T-helper 1 cell treated with Interleukin-12 subunit alpha and Interleukin-12 subunit beta and Interleukin-4 antibody, amounts not matched to agents 30 ng/mL and 1 ng/mL, for 36 hours (primary cell): ENCODE results near the gene REV3L. TPM values are rescaled to one million over a fixed set of nuclear protein-coding genes. Genes with fewer than 3 reads are reported as not detected.

ENCODE experiments used
- intact Hi-C: fragments of 100-400 bp; cut with micrococcal nuclease; formaldehyde crosslinking; loops from one replicate; pipeline ENCODE4 v1.15.1; 2024
- total RNA-seq: library from RNA; stranded (reverse); gene quantifications from 2 replicates; pipeline ENCODE4 v1.2.3, GENCODE V29; 2022

REV3L gene
- total RNA-seq, 1 donor from 2014 or later = 16.7 TPM

DNA sequence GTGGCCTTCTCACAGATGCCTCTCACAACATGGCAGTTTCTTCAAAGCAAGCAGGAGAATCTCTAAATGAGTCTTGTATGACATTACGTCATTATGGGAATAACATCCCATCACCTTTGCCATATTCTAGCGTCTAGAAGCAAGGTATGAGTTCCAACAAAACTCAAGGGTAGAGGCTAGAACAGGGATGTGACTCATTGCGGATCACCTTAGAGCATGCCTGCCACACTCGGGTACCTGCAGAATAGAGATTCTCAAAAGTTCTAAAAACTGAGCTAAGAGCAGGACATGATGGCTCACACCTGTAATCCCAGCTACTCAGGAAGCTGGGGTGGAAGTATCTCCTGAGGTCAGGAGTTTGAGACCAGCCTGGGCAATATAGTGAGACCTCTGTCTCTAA is 212.9 kb downstream of the REV3L start:
- intact Hi-C loops = no loop called here

DNA sequence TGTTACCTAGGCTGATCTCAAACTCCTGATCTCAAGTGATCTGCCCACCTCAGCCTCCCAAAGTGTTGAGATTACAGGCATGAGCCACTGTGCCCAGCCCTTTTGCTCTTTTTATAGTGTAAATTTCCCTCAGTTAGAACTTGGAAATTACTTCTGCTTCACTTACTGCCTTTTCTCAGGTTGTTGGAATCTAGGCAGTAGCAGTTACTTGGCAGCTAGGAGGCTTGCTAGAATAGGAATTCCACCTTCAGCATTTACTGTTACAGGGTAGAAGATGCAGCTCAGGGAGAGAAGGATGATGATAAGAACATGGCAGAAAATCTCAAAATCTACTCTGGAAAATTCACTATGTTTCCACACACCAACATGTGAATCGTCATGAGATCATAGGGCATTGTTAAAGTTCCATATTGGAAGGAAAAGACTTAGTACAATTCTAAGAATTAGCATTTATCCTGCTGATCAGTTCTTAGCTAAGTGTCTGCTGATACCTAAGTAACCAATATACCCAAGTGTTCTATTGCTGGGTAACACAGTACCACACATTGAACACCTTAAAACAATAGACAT is 213.5 kb downstream of the REV3L start:
- intact Hi-C loops = no loop called here

DNA sequence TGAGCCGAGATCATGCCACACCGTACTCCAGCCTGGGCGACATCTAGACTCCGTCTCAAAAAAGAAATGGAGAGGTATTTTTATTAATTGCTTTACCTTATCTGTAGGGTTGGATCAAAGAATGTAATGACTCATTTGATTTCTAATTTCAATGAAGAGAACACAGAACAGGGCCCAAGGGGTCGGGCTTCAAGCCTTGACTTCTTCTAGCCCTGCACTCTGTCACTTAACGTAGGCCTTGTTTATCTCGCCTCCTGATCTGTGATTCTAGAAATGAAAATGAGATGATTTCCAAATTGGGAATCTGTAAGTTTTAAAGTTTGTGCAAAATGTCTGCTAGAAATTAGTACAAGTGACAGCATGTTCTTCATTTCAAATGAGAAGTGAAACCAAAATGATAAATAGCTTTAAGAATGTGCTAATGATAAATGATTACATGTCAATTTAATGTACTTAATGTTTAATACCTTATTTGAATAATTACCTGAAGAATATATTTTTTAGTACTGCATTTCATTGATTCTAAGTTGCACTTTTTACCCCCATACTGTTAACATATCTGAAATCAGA is 215.2 kb downstream of the REV3L start:
- intact Hi-C loops = no loop called here

DNA sequence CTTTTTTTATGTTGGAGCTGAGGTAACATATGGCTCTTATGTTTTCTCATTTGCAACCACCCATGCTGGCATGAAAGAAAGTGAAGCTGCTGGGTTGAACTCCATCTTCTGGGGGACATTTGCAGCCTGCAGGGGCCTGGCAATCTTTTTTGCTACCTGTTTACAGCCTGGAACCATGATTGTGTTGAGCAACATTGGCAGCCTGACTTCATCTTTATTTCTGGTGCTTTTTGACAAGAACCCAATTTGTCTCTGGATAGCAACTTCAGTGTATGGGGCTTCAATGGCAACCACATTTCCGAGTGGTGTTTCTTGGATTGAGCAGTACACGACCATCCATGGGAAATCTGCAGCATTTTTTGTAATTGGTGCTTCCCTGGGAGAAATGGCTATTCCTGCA is 216.7 kb downstream of the REV3L start:
- intact Hi-C loops = no loop called here

DNA sequence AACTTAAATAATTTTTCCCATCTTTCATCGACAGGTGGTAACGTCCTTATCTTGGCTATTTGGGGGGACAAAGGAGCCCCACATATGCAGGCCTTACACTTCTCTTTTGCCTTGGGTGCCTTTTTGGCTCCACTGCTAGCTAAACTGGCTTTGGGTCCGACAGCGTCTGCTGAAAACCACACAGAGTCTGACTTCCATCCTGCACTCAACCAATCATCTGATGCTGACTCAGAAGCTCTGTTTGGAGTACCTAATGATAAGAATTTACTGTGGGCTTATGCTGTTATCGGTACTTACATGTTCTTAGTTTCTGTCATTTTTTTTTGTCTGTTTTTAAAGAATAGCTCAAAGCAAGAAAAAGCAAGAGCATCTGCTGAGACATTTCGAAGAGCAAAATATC is 217.2 kb downstream of the REV3L start:
- intact Hi-C loops = no loop called here

DNA sequence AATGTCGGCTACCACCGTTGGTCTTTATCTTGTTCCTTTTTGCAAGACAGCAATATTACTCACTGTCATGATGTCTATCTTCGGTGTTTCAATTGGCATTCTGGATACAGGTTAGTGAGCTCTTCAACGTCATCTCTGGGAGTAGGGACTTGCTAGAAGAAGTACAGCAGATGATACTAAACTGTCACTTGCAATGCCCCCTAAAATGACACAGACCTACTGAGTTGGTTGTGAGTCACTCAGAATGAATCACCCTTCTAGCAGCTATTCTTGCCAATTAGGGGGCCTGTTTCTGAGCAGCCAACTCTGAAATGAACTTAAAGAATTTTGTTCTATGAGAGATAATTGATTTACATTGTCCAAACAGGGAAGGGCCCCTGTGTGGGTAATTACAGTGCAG is 219.2 kb downstream of the REV3L start:
- intact Hi-C loops = no loop called here

DNA sequence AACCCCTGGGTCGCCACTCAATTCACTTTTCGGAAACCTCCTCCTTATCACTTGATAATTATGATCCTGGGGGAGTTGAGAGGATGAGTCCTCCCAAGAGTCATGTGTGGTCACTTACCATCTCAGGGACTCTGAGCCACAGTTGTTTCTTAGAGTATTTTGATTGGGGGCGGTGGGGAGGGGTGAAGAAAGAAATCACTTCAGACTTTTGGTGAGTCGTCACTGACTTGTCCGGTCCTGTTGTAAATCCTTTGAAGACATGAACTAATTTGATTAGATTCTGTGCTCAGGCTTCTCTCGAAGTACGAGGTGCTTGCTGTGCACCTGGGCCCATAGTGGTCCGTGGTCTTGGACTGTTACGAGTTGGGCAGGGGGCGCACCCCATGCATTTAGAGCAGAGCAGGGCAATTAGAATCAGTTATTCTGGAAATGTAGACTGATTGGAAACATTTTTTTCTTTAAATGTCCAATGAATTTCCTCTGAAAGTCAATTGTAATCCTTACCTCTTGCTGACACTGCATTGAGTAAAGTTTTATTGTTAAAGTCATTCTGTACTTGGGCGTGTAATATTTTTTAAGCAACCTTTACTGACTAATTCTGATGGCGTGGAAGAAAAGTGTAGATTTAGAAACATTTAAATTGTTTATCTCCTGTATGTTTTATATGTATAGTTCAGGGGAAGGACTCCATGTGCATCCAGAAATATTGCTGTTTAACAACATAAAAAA is 222.3 kb downstream of the REV3L start:
- intact Hi-C loops = loop anchor here (1.0 kb wide), 1 partner anchor 494 kb away; no protein-coding TSS in a partner anchor

DNA sequence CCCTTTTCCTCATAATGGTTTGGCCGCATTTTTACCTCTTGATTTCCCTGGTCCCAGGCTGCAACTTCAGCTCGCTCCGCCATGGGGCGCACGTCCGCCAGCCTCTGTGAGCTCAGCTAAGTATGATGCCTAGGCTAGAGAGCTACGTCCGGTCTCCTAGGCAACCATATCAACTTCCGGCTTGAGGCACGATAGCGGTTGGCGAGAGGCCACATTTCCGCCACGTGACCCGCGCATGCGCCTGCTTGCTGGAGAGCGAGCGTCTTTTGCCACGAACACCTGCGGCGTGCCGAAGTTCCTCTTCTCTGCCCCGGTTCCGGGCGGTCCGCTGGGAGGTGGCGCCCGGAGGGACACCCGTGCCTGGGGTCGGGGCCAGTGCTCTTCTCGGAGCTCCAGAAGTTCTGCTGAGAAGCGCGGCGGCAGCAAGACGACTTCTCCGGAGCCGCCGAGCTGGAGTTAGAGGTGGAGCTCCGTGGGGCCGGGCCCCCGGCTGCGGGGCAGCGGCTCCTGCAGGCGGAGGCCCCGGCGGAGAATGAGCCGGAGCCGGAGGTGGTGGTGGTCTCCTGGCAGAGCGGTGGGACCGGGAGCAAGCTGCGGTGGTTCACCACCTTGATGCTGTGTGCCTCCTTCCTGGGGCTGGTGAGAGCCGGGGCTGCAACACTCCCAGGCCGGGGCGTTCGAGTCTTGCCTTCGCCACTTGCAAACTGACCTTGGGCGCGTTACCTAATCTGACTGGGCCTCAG is 223.8 kb downstream of the REV3L start:
- intact Hi-C loops = loop anchor here (1.0 to 10.0 kb wide), 23 partner anchors 80 to 1077 kb away; partner anchors contain the start of genes AMD1, CDC40, CDK19 and FAM229B

DNA sequence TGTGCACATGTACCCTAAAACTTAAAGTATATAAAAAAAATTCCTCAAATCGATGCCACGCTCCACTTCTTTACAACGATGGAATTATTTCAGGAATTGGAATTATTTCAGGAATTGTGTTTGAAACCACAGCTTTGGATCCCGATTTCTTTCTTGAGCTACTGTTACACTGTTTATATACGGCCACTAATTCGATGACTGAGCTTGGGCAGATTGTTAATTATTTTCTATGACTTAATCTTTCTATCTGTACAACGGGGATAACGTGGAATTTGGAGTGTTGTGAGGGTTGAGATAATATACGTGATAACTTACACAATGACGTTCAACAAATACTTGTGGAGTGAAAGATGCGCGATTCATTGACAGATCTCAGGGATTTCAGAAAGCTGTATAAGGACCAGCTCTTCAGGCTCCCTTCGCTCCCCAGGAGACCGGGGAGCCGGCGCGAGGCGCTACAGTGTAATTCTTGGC is 224.4 kb downstream of the REV3L start:
- intact Hi-C loops = loop anchor here (1.0 to 10.0 kb wide), 23 partner anchors 81 to 1076 kb away; partner anchors contain the start of genes AMD1, CDC40, CDK19 and FAM229B

DNA sequence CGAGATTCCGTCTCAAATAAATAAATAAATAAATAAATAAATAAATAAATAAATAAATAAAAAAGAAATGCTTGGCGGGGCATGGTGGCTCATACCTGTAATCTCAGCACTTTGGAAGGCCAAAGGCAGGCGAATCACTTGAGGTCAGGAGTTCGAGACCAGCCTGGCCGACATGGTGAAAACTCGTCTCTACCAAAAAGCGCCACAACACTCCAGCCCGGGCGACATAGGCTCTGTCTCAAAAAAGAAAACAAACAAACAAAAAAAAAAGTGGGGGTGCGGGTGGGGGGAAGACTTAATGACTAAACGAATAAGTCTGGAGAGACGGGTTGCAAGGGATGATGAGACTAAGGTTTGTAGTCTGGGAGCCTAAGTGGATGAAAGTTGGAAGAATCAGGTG is 225.0 kb downstream of the REV3L start:
- intact Hi-C loops = loop anchor here (2.0 to 10.0 kb wide), 6 partner anchors 383 to 1076 kb away; partner anchors contain the start of genes AMD1 and CDC40

DNA sequence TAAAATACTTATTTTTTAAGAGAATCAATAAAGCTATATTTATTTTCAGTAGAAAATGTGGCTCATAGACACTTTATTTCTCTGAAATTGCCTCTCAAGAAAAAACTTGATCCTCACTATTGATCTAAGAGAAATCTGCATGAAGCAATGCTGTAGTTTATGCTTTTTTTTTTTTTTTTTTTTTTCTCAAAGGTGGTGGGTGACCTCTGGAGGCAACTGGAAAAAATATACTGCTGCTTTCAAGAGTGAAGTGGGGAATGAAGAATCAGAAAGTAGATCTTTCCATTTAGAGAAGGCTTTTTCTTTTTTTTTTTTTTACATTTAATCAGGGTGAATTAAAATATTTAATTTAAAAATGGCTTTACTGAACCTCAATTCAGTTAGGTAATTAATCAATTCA is 226.4 kb downstream of the REV3L start:
- intact Hi-C loops = loop anchor here (1.0 to 10.0 kb wide), 4 partner anchors 199 to 1074 kb away; partner anchors contain the start of gene CDC40

DNA sequence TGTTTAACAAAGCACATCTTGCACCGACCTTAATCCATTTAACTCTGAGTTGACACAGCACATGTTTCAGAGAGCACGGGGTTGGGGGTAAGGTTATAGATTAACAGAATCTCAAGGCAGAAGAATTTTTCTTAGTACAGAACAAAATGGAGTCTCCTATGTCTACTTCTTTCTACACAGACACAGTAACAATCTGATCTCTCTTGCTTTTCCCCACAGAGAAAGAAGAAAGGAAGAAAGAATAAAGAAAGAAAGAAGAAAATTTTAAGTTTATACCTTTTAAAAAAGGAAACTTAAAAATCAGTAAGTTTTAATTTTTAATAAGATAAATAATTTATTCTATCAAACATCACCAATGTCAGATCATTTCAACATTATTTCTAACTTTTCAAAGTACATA is 227.2 kb downstream of the REV3L start:
- intact Hi-C loops = loop anchor here (1.0 to 10.0 kb wide), 4 partner anchors 199 to 1074 kb away; partner anchors contain the start of gene CDC40

DNA sequence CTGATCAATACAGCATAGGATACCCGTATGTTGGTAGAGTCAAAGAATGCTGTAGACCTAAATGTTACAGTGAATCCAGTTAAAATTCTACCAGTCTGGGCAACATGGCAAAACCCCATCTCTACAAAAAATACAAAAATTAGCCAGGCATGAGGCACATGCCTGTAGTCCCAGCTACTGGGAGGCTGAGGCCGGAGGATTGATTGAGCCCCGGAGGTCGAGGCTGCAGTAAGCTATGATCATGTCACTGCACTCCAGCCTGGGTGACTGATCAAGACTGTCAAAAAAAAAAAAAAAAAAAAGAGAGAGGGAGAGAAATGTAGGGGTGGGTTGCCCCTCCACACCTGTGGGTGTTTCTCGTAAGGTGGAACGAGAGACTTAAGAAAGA is 228.2 kb downstream of the REV3L start:
- intact Hi-C loops = loop anchor here (5.0 to 10.0 kb wide), 3 partner anchors 443 to 1072 kb away; partner anchors contain the start of gene CDC40

DNA sequence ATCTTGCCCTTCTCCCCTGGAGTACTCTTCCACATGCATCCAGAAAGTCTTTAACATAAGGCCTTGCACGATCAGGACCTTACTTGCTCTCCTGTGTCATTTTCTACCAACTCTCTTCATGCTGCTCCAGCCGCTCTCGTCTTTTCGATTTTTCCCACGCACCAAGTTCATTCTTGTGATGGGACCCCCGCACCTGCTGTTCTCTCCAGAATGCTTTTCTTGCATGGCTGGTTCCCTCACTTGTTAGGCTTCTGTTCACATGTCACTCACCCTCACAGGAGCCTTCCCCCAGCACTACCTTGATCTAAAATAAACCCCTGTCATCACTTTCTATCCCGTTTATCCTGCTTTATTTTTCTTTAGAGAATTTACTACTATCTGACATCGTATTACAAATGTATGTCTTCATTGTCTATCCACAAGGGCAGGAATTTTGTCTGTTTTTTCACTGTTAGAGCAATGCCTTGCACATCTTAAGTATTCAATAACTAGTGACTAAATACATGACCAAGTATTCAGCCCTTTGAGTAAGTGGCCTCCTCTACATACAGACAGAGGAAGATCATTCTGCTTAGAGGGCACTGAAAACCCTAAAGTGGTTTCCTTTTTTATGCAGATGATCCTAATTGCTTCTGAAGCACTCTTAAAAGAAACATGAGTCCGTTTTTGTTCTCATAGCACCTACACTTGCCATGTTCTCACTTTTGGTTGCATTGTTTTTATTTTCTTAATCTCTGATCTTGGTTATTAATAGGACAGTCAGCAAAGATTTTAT is 228.8 kb downstream of the REV3L start:
- intact Hi-C loops = loop anchor here (10.0 kb wide), 1 partner anchor 581 kb away; no protein-coding TSS in a partner anchor

DNA sequence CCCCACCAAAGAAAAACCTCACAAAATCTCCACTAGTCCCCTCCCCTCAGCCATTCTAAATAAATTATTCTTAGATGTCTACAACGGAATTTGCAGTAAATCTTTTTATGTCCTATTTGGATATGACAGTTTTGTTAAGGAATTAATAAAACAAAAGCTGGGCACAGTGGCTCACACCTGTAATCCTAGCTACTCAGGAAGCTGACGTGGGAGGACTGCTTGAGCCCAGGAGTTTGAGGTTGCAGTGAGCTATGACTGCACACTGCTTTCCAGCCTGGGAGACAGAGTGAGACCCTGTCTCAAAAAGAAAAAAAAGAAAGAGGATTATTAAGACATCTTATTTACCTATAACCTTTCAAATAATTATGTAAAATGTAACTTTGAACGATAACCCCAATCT is 230.3 kb downstream of the REV3L start:
- intact Hi-C loops = loop anchor here (10.0 kb wide), 1 partner anchor 582 kb away; no protein-coding TSS in a partner anchor

DNA sequence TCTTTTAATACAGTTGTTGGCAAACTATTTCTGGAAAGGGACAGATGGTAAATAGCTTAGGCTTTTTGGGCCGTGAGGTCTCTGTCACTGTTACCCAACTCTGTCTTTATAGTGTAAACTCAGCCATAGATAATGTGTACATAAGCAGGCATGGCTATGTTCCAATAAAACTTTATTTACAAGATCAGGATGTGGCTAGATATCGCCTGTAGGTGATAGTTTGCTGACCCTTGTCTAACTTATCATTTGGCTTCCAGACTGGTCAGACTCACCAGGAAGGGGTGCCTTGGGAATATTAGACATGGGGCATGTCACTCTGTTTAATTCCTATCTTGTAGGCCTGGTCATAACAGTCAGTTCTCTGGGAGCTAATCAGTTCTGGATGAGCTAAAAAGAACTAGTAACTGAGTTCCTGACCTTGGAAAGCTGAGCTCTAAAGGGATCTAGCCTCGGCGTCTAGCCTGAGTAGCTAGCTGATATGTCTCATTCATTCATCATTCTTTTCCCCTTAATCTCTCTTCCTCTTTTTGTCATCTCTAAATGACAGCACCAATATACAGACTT is 232.1 kb downstream of the REV3L start:
- intact Hi-C loops = loop anchor here (10.0 kb wide), 1 partner anchor 584 kb away; no protein-coding TSS in a partner anchor
